IMR-90 (cell line): ENCODE results near the gene RIT1. TPM values are rescaled to one million over a fixed set of nuclear protein-coding genes. Genes with fewer than 3 reads are reported as not detected.

ENCODE experiments used
- CEBPB ChIP-seq: IDR thresholded peaks from 2 replicates; pipeline ENCODE4 v1.6.1; 2012; ENCODE audit warnings: low read depth, low read length, improper control_type of control experiment
- CHD1 ChIP-seq: IDR thresholded peaks from 2 replicates; pipeline ENCODE4 v1.6.1; 2012; ENCODE audit warnings: low read depth, low read length, improper control_type of control experiment
- MXI1 ChIP-seq: IDR thresholded peaks from 2 replicates; pipeline ENCODE4 v1.6.1; 2012; ENCODE audit warnings: low read depth, mild to moderate bottlenecking, low read length, moderate library complexity, borderline replicate concordance
- NFE2L2 ChIP-seq: fragments of 150-350 bp; IDR thresholded peaks from 2 replicates; pipeline ENCODE4 v1.6.1; 2016; ENCODE audit warnings: low read depth, mild to moderate bottlenecking, low read length
- polyA plus RNA-seq, 3 experiments: library from polyadenylated mRNA; depleted of rRNA; stranded (reverse); fragments of >200 nt; gene quantifications; 2 replicates each; pipeline ENCODE4 v1.2.3, GENCODE V29; 2012; ENCODE audit warnings: low replicate concordance in 1 of 3
- total RNA-seq: library from RNA; depleted of rRNA; stranded (reverse); fragments of >200 nt; gene quantifications from 2 replicates; pipeline ENCODE4 v1.2.3, GENCODE V29; 2012
- TF ChIP-seq, protein P1 (sequence below): fragments of 150-350 bp; IDR thresholded peaks from 2 replicates; pipeline ENCODE4 v1.6.1; 2016; ENCODE audit warnings: low read depth, mild to moderate bottlenecking, low read length, moderate library complexity, borderline replicate concordance

The RIT1 gene
- total and polyA plus RNA-seq, 2 of the 4 experiments (the other 2 are of a cell fraction) = 29.6 to 46.8 TPM

DNA sequence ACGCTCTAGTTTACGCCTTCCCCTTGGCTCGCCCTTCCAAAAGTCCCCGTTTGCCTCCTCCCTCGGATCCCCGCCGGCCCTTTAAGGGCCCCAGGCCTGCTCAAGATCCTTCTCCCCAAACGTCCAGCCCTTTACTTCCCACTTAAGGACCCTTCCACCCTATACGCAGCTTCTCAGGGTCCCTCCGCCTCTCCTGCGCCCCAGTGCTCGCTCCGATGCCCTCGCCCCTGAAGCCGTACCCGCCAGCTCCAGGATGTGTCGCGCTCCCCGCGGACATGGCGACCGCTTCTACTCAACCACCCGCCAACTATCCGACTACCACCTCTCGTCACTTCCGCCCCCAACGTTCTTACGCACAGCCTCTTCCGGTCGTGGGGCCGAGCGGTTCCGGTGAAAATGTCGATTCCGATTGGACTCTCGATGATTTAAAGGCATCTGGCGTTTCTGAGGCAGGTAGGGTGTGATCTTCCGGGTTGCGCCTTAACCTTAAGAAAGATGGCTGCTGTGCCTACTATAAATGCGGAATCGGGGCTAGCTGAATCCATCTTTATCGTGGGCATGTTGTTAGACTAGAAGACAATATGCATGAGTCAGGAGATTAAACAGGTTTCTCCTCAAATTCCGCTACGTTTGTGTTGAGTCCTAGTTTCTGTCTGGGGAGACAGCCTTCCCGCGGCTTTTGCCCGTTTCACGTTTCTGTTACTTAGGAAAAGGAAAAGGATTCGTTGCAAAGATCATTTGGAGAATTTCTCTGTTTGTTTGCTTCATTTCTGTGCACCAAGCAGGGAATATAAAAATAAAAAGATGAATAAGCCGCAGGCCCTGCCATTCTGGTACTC lies 23.2 kb upstream of the RIT1 start, which contains the start of gene KHDC4 (continued):
- TF ChIP-seq MXI1 (peak; percentile 69; the same call in 1 of the 2 replicates), CHD1 (peak; percentile 85), NFE2L2 (no peak), CEBPB (no peak)
- TF ChIP-seq, protein P1, sequence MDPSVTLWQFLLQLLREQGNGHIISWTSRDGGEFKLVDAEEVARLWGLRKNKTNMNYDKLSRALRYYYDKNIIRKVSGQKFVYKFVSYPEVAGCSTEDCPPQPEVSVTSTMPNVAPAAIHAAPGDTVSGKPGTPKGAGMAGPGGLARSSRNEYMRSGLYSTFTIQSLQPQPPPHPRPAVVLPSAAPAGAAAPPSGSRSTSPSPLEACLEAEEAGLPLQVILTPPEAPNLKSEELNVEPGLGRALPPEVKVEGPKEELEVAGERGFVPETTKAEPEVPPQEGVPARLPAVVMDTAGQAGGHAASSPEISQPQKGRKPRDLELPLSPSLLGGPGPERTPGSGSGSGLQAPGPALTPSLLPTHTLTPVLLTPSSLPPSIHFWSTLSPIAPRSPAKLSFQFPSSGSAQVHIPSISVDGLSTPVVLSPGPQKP = no peak
